Renal pelvis (tissue), 12 donors: ENCODE results near the gene MIAT. TPM values are rescaled to one million over a fixed set of nuclear protein-coding genes. Genes with fewer than 3 reads are reported as not detected.
"Not testable (repeated sequence)": the region's sequence is repeated elsewhere in the genome, so short reads cannot be mapped to it uniquely, and the experiment has no call there.

Experiments used
- DNase-seq: peaks from one replicate; pipeline ENCODE4 v3.0.0-alpha.2; 2013
- long read RNA-seq, 16 experiments: transcript quantifications; one replicate each; lab custom pipeline, GENCODE V29; 2026
- polyA plus RNA-seq, 3 donors: library from polyadenylated mRNA; unstranded; fragments of 120-200 nt; gene quantifications; one replicate each; pipeline ENCODE4 v1.2.1, GENCODE V29; 2013; ENCODE audit not compliant: insufficient read length in 3 of 3

MIAT gene
- polyA plus RNA-seq: under 1 TPM; 0.44 to 0.68 (median 0.64) TPM
- long read RNA-seq, donor 1: 0 reads
- long read RNA-seq, donor 2: 0 reads
- long read RNA-seq, donor 3: 0 reads
- long read RNA-seq, donor 4: 0 reads
- long read RNA-seq, donor 5: 0 reads
- long read RNA-seq, donor 6: 0 reads
- long read RNA-seq, donor 7: 0 reads
- long read RNA-seq, donor 8, full-length matches to known transcripts: 1 of 1 reads
- long read RNA-seq, donor 8, partial matches to known transcripts: 0 of 1 reads
- long read RNA-seq, donor 8, other reads (novel, unspliced or antisense): 0 of 1 reads
- long read RNA-seq, donor 9: 0 reads
- long read RNA-seq, donor 10: 0 reads
- long read RNA-seq, donor 11: 0 reads
- long read RNA-seq, donor 12, full-length matches to known transcripts: 1 of 1 reads
- long read RNA-seq, donor 12, partial matches to known transcripts: 0 of 1 reads
- long read RNA-seq, donor 12, other reads (novel, unspliced or antisense): 0 of 1 reads
- long read RNA-seq, donor 13: 0 reads
- long read RNA-seq, donor 14: 0 reads
- long read RNA-seq, donor 15: 0 reads
- long read RNA-seq, donor 16: 0 reads

DNA sequence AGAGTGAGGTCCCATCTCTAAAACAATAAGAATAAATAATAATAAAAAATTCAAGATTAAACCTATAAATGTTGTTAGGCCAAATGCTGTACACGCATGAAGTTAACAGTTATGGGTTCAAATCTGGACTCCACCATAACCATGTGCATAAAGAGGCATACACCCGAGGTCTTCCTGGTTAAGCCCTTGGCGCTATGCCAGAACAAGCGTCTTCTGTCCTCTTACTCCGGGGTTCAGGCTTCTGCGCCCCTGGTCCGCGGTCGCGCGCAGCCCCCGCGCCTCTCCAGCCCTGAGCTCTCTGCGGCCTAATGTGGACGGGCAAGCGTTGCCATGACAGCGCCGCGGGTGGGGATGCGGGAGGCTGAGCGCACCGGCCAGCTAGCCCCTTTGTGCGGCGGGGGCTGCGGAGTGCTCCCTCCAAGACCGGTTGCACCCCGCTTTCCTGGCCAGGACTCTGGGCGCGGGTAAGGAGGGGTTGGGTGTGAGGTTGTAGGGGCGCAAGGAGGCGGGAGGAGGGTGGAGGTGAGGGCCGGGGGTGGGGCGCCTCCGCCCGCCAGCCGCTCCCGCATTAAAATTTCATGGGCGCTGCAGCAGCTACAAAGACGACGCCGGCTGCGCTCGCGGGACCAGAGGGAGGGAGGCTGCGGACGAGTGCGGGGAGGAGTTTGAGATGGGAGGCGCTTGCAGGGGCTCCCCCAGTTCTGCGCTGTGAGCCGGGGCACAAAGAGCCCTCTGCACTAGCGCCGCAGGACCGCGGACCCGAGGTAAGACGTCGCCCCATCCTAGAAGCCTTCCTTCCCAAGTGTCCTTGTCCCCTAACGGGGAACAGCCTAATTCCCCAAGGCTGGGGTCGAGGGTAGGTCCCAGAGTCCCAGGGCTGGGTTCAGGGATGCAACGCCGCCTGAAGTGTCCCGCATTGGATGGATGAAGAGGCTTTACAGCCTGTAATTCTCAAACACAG is at the start of gene MIAT:
Gene MIAT, plus strand, starts transcription at position 698 of the 961 bp plus-strand sequence.
- no peak for DNase-seq

- no peak for DNase-seq
These were observed 49.3 kb upstream of the MIAT start for GRCh38 chr22:26608129-26608528.

GRCh38 chr22:26609287-26609686 is 48.1 kb upstream of the MIAT start:
- no peak for DNase-seq

DNA sequence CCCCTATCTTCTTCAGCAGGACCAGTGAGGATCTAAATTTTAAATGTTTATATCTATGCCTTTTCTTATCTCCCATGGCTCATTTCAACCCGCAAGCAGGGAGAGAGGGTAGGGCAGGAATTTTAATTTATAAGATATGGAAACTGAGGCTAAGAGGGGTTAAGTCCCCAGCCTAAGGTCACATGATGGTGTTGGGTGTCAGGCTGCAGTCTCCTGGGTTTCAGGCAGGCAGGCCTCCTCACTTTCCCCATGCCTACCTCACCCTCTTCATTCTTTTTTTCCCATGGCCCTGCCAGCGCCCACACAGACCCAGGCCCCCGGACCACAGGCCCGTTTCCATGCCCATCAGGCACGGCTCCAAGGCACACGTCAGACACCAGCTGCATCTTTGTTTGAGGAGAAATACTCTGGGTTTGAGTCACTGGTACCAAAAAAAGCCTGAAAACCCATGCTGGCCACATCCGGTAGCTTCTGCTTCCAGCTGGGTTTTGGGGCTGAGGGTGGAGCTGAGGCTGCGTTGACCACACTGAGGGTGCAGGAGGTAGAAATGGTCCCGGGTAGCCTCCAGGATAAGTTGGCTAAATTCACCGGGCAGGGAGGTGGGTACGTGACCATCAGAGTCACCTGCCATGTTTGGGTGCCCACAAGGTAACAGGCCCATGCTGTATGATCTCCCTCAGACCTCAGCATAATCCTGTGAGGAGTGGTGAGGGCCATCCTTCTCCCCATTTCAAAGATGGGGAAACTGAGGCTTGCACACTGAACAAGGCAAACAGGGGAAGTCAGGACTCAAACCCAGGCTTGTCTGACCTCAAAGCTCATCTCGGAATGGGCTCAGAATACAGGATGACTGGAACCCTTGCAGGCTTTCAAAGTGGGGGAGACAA is 47.1 kb upstream of the MIAT start:
- no peak for DNase-seq

- no peak for DNase-seq
These were observed 46.4 kb upstream of the MIAT start for GRCh38 chr22:26610996-26611395.

GRCh38 chr22:26612652-26613051 is 44.7 kb upstream of the MIAT start:
- DNase-seq: no peak

- DNase-seq: not testable (repeated sequence)
These were observed 43.6 kb upstream of the MIAT start for GRCh38 chr22:26613753-26614152.

- DNase-seq: no peak
These were observed 43.1 kb upstream of the MIAT start for GRCh38 chr22:26614322-26614721.

DNA sequence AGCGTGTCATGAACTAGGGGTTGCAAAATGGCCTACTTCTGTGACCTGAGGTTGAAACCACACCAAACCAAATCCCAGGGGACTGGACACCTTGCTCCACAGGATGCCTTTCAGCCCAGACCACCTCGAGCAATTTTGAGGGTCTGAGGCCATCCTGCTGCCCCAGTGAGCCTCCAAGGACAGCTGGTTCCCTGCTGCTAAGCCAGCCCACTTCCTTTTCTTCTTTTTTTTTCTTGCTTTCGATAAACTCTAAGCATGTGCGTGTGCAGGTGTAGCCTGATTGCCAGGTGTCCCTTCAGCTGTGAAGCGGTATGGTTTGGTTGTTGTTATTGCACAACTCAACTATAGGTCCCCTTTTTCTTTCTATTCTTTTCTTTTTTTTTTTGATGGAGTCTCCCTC is 42.2 kb upstream of the MIAT start:
- DNase-seq: no peak

- no peak for DNase-seq
These were observed 41.5 kb upstream of the MIAT start for GRCh38 chr22:26615830-26616435.

- no peak for DNase-seq
These were observed 40.7 kb upstream of the MIAT start for GRCh38 chr22:26616650-26617049.

- no peak for DNase-seq
These were observed 39.9 kb upstream of the MIAT start, which contains the start of gene CRYBB1 for GRCh38 chr22:26617271-26618199. CRYBB1 (minus strand) TSS chr22:26618027; CDS start chr22:26616319, 1,708 bp downstream.

DNA sequence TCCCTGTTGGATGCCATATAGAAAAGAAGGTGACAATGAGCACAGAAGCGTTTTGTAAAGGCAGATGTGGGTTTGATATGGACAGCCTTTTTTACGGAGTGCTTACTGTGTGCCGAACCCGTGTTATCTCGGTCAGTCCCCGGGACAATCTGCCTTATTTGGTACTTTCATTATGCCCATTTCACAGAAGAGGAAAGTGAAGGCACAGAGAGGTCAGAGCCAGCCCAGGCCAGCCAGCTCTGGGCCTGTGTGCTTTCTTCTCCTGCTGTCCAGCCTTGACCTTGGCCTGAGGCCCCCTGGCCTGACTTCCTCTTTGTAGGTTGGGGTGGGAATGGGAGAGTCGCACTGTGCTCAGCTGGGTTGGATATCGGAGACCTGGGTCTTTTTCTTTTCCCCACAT is 38.9 kb upstream of the MIAT start:
- no peak for DNase-seq

DNA sequence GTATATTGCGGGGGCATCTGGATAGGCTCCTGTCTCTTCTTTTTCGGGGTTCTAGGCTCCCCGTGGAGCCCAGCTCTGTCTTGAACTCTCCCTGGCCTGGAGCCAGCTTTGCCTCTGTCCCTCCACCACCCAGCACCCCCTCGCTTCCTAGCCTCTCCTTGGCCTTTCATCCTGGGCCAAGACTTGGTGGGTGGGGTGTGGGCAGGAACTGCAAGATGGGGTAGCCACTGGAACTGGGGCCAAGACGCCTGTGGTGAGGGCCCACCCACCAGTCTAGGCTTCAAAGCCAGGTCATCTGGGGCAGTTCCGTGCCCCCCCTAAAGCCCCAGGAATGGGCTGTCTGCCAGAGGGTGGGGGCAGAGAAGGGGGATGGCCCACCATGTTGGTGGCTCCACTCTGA is 37.9 kb upstream of the MIAT start:
- DNase-seq: no peak

DNA sequence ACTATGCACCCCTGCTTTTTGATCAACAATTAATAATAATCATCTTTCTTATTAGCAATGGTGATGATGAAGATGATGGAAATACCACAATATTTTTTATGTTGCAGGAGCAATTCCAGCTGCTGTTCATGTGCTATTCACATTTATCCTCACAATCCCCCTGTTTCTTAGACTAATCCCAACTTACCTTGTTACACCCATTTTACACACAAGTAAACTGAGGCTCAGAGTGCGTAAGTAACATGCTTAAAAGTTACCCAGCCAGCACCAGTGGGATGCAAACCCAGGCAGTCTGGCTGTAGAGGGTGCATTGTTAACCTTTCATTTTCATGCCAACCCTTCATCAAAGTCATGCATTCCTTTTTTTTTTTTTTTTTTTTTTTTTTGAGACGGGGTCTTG is 37.2 kb upstream of the MIAT start:
- DNase-seq: no peak

- DNase-seq: no peak
These were observed 35.7 kb upstream of the MIAT start, which contains the start of gene CRYBA4 for GRCh38 chr22:26621663-26622062. CRYBA4 (plus strand) TSS chr22:26621963; CDS start chr22:26622597, 634 bp downstream.

DNA sequence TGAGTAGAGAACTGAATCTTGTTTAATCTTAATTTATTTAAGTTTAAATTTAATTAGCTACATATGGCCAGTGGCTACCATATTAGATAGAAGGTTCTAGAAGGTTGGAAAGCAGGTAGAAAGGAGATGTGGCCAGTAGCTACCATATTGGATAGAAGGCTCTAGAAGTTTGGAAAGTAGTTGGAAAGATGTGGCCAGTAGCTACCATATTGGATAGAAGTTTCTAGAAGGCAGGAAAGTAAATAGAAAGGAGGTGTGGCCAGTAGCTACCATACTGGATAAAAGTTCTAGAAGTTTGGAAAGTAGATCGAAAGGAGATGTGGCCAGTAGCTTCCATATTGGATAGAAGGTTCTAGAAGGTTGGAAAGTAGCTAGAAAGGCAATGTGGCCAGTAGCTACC is 33.4 kb upstream of the MIAT start:
- no peak for DNase-seq

DNA sequence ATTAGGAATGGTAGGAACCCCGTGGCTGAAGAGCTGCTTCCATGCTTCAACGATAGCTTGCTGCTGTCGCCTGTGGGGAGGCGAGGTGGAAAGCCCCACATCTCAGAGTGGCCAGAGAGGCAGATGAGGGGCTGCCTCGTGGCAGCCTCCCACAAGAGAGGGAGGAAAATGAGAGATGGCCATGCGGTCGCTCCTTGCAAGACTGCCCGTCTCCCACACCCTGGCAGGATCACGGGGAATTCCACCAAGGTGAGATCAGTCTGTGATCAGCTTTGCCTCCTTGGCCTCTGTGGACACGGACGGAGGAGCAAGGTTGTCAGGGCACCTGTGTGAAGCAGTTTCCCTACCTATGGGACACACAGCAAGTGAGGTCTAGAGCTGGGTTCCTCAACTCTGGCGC is 32.6 kb upstream of the MIAT start:
- DNase-seq: no peak

DNA sequence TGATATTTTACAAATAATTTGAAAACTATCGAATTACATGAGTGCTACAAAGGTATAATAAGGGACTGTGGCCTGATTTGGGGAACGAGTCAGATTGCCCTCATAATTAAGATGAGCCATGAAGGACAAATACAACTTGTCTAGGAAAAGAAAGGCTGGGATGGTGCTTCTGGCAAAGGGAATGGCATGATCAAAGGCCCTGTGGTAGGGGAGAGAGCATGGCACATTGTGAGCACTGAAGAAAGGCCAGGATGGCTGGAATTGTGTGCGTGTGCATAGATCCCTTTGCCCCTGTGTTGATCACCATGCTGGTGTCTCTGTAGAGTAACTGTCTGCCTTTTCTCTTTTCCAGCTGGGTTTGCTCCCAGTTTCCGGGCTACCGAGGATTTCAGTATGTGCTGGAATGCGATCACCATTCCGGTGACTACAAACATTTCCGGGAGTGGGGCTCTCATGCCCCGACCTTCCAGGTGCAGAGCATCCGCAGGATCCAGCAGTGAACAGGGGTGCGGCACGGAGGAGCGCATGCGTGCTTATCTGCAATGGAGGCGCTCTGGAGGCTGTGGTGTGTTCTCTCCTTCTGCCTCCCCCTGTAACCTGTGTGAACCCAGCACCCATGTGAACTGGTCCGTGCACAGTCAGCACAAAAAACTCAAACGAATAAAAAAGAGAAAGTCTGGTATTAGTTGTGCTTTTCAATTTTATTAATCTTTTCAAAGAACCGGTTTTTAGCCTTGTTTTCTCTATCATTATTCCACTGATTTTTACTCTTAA is 27.2 kb upstream of the MIAT start:
- no peak for DNase-seq
